Right cardiac atrium (tissue), 5 donors: ENCODE measurements around the gene MPEG1. TPM values are rescaled to one million over a fixed set of nuclear protein-coding genes. Genes with fewer than 3 reads are reported as not detected.

Experiments
- ATAC-seq, 2 donors: fragments of 200-7000 bp; cut with Tn5 transposase; one replicate each; pipeline versions ENCODE4 v1.8.0 to v1.9.1; 2020; ENCODE audit warnings: moderate library complexity in 2 of 2, mild to moderate bottlenecking in 1 of 2
- DNase-seq, 3 donors: peaks; one replicate each; pipeline ENCODE4 v3.0.0-alpha.2; 2020
- H3K27ac ChIP-seq: one replicate; pipeline ENCODE4 v1.5.1; 2013; ENCODE audit warnings: mild to moderate bottlenecking, low read length, control low read depth, moderate library complexity
- H3K27me3 ChIP-seq: one replicate; pipeline ENCODE4 v1.6.1; 2013; ENCODE audit not compliant: control insufficient read depth, insufficient read depth
- H3K4me1 ChIP-seq: one replicate; pipeline ENCODE4 v1.6.1; 2013; ENCODE audit warnings: low read length; ENCODE audit not compliant: control insufficient read depth, insufficient read depth
- H3K4me3 ChIP-seq: one replicate; pipeline ENCODE4 v1.5.1; 2013; ENCODE audit warnings: low read length, control low read depth
- H3K9me3 ChIP-seq: one replicate; pipeline ENCODE4 v1.6.1; 2013; ENCODE audit warnings: low read length; ENCODE audit not compliant: control insufficient read depth
- WGBS: extraction: QIAGEN DNeasy Blood & Tissue Kit; methylation state at CpG from one replicate; pipeline ENCODE4 v1.1.7; 2013; 5-methylcytosine and 5-hydroxymethylcytosine counted together
- intact Hi-C, 4 donors: fragments of 100-400 bp; cut with DNase I; formaldehyde crosslinking; loops; one replicate each; pipeline versions ENCODE4 v1.11.0 to v1.14.0; 2022 to 2023
- polyA plus RNA-seq: library from polyadenylated mRNA; stranded (reverse); fragments of 200-250 nt; gene quantifications from one replicate; pipeline ENCODE4 v1.2.3, GENCODE V29; 2013
- total RNA-seq, 4 donors: library from RNA; stranded (reverse); fragmentation: NEBNext Ultra II Directional; extraction: Animal tissue kit (Norgen Biotek cat#: 25700); gene quantifications; one replicate each; pipeline ENCODE4 v1.2.1, GENCODE V29; 2021
- donor health status: healthy with polysubstance abuse.
- donor health status: DM: no; HTN: yes; CAD: no.
- donor health status: DM: no; HTN: no; CAD: no.
- donor health status: DM: no; HTN: yes; CAD: no; lungs with severe emphysema.
- donor health status: DM: yes; HTN: yes; CAD: no.

Gene MPEG1
- total and polyA plus RNA-seq, 5 donors, result 1.9 to 20.9 (median 18.0) TPM

DNA sequence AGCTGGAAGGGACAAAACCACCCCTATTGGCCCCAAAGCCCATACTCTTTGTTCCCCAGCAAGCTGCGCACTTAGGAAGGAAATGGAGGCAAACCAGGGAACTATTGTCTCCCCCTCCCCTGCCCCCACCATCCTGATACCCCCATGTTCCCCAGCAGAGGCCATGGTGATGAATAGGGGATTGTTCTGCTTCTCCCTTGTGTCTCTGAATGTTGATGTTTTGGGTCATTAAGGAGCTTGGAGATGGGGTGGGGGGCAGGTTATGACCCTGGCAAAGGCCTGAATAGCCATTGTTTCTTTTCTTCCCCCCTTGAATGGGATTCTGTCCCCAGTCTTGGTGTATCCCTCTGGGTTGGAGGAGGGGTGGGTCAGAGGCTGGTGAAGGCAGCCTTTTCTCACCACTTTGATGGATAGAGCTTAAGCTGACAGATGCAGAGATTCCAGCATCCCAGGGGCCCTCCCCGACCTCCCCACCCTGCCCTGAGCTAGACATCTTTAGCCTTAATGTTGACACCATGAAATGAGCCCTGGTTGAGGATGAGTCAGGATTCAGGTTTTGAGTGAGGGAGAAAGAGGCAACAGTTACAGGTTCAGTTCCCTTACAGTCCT lies 32.5 kb downstream of the MPEG1 start:
- H3K4me1 ChIP-seq, result peaks cover 2% of the 10 kb centered on the region
- intact Hi-C loops, result no loop called here
- whole genome bisulfite sequencing, result 76% methylated on average over 2 of the region's 2 CpGs
- H3K4me3 ChIP-seq, result no peak overlapping the region
- H3K27ac ChIP-seq, result no peak overlapping the region
- ATAC-seq (no peak), DNase-seq (no peak)
- peaks cover 2% of the 10 kb centered on the region for H3K9me3 ChIP-seq
- H3K27me3 ChIP-seq, result no peaks in the 10 kb centered on the region

DNA sequence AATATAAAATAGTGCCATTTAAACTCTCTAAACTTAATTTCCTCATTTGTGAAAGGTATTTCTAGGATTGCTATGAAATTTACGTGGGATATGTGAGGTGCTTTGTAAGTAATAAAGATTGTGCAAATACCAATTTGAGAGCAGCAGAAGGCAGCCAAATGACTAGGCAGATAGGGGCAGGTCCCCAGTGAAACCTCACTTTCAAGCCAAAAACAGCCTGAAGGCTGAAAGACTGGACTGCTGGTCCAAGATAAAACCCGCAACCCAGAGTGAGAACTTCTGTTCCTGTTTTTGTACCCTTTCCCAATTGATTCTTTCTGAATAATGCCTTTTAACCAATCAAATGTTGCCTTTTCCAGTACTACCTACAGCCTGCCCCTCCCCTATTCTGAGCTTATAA lies 33.6 kb downstream of the MPEG1 start:
- intact Hi-C loops, result no loop called here
- no peak for DNase-seq
- H3K27ac ChIP-seq, result no peak overlapping the region
- H3K9me3 ChIP-seq, result peaks cover 2% of the 10 kb centered on the region
- no peaks in the 10 kb centered on the region for H3K27me3 ChIP-seq
- no peaks in the 10 kb centered on the region for H3K4me1 ChIP-seq
- ATAC-seq, result no peak
- H3K4me3 ChIP-seq, result no peak overlapping the region
- WGBS, result 66% methylated on average over 2 of the region's 2 CpGs

DNA sequence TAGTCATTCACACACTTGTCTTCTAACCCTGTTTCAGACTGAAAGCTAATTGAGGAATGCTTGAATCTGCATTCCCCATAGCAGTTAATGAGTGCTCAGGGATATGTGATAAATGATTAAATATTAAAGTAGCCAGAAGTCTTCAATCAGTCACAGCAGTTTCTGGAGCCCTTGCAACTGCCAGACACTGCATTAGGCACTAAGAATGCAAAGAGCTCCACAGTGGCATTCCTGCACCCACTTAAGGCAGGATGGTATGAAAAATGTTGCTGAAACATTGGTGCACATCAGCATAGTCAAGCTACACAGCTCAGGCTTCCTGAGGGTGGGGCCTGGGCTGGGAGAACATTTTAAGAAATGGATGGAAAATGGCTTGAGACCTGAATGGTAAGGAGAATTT lies 34.3 kb downstream of the MPEG1 start:
- intact Hi-C loops, result no loop called here
- no peak for ATAC-seq
- DNase-seq, result no peak
- Histone ChIP-seq H3K4me3 (no peak overlapping the region), H3K4me1 (no peaks in the 10 kb centered on the region), H3K27ac (no peak overlapping the region), H3K9me3 (peaks cover 2% of the 10 kb centered on the region), H3K27me3 (no peaks in the 10 kb centered on the region)

DNA sequence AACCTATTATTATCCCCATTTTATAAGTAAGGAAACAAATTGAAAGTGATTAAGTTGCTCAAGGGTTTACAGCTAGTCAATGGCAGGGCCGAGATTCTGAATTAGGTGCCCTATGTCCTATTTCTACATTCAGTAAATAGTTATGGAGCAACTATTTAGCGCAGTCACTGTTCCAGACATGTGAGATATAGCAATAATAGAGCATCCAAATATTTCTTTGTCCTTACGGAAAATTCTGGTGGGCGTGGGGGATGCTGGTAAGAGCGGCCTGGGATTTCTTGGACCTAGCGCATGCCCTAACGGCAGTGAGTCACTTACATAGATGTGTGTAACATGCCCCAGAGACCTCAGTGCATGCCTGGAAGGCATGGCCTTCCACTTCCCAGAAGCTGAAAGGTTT lies 36.4 kb downstream of the MPEG1 start:
- Histone ChIP-seq H3K4me1 (no peaks in the 10 kb centered on the region), H3K27ac (no peak overlapping the region), H3K9me3 (peaks cover 2% of the 10 kb centered on the region), H3K27me3 (no peaks in the 10 kb centered on the region), H3K4me3 (no peak overlapping the region)
- intact Hi-C loops, result no loop called here
- 85% methylated on average over 7 of the region's 7 CpGs for WGBS
- no peak for DNase-seq
- no peak for ATAC-seq

DNA sequence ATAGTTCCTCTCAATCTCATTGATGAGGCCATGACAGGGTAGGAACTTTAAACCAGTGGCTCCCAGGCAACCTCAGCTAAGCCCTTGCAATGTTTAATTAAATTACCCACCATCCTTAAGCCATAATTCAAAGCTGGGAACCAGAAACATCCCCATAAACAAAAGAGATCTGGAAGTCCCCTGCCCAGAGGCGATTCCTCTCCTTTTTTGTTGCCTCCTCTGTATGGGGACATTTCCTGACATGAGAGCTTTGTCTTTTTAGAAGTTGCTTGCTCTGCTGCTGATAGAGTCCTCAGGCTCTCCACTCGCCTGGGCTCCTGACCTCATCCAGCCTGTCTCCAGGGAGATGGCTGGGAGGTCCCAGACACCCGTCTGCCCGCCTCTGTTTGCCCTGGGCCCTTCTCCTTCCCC lies 37.6 kb downstream of the MPEG1 start:
- ATAC-seq (no peak), DNase-seq (no peak)
- H3K27me3 ChIP-seq, result no peaks in the 10 kb centered on the region

DNA sequence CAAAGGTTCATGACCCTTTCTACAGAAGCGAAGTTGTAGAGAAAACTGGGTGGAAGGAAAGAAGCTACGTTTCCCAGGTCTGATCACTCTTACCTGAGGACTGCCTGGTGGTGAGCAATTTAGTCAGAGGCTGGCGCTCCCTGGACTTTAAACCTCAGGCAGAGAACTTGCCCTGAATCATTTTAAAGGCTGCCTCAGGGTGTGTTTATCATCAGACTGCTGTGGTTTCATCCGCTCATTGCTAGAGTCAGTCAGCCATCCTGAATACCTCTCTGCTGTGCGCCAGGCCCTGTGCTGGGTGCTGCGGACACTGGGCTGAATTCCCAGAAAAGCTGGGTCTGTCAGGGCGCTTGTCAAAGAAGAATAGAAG lies 38.1 kb downstream of the MPEG1 start:
- ATAC-seq (no peak), DNase-seq (no peak)
- WGBS, result 88% methylated on average over 7 of the region's 7 CpGs
- Histone ChIP-seq H3K27ac (peak overlapping the region; percentile 17), H3K4me3 (no peak overlapping the region), H3K4me1 (no peaks in the 10 kb centered on the region), H3K27me3 (no peaks in the 10 kb centered on the region), H3K9me3 (peaks cover 2% of the 10 kb centered on the region)
- intact Hi-C loops, result loop anchor here in 2 of 4 donors (5.0 kb wide), 3 partner anchors 33 to 508 kb away; no protein-coding TSS in a partner anchor

More for the DNA sequence above, 37.6 kb downstream of the MPEG1 start:
- H3K9me3 ChIP-seq, result peaks cover 2% of the 10 kb centered on the region
- WGBS, result 54% methylated on average over 4 of the region's 4 CpGs
- H3K27ac ChIP-seq, result no peak overlapping the region
- H3K4me3 ChIP-seq, result no peak overlapping the region
- intact Hi-C loops, result no loop called here
- H3K4me1 ChIP-seq, result no peaks in the 10 kb centered on the region

DNA sequence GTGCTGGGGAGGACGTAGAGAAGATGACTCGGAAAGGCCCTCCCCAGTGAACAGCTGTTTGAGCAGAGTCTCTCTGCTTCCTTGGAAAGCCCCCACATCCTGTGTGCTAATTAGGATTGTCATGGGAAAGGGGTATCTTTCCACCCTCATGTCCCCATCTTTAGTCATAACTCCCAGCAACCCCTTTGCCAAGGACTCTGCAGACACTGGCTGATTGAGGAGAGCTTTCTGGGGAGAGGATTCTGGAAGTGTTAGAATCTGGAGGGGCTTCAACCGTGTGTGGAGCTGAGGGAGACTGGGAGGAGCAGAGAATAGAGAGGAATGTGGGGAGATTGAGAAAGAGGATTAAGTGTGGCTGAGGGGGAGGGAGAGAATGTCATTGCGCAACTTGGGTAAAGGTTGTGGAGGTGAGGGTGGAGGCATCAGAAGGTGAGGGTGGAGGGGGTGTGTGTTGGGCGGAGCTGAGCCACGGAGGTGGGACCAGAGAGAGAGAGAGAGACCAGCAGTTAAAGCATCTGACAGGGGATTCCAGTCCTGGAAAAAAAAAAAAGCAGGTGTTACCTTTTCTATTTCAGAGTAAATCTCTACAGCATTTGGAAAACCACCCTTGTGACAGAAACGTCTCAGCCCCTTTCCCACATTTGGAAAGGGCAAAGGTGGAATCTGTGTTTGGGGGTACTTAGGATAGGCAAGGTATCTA lies 38.6 kb downstream of the MPEG1 start:
- Histone ChIP-seq H3K4me1 (no peaks in the 10 kb centered on the region), H3K4me3 (peak overlapping the region; percentile 73), H3K27me3 (no peaks in the 10 kb centered on the region), H3K9me3 (no peaks in the 10 kb centered on the region), H3K27ac (no peak overlapping the region)
- intact Hi-C loops, result loop anchor here (2.0 to 5.0 kb wide), 5 partner anchors 33 to 508 kb away; no protein-coding TSS in a partner anchor
- DNase-seq, result no peak
- ATAC-seq, result no peak
- WGBS, result 52% methylated on average over 7 of the region's 7 CpGs

DNA sequence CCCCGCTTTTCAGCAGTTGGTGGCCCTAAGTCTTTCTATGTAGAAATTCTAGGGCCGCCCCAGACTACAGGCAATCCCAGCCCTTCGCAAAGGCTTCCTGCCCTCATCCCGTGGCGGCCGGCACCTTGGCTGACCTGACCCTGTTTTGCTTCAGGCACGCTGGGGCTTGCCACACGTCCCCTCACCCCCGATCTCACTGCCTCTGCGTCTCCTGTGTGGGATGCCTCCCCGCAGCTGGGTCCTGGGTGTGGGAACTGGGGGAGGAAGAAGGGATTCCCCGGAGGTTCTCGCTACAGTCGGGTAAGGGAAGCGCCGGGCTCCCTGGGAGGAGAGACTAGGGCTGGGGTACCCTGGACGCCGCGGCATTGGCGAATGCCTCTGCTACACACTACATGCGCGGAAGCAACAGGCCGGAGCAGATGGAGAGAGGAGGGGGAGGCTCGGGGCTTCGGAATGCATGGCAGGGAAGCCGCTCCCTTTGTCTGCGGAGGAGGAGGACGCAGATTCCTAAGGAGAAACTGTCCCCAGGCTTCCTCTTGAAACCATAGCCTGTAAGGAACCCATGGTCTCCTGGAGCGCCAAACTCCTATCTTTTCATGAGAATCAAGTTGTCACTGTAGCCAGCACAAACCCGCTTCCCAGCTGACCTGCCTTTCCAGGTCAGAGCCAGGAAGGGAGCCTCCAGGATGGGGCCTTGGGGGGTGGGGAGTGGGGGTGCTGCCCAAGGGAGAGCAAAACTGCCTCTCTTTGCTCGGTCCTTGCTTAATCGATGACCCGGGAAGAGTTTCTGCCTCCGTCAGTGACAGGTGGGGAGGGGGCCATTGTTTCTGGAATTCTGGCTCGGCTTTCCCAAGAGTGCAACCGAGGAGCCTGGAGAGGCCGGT lies 39.4 kb downstream of the MPEG1 start:
- Histone ChIP-seq H3K9me3 (no peaks in the 10 kb centered on the region), H3K27me3 (no peaks in the 10 kb centered on the region), H3K4me3 (peak overlapping the region; percentile 73), H3K4me1 (no peaks in the 10 kb centered on the region), H3K27ac (no peak overlapping the region)
- DNase-seq, result peak; percentile 26 to 69 (median 65)
- intact Hi-C loops, result loop anchor here (2.0 to 5.0 kb wide), 5 partner anchors 33 to 509 kb away; no protein-coding TSS in a partner anchor
- peak in 1 of 2 donors; percentile 21 for ATAC-seq
- 9% methylated on average over 37 of the region's 37 CpGs for WGBS

DNA sequence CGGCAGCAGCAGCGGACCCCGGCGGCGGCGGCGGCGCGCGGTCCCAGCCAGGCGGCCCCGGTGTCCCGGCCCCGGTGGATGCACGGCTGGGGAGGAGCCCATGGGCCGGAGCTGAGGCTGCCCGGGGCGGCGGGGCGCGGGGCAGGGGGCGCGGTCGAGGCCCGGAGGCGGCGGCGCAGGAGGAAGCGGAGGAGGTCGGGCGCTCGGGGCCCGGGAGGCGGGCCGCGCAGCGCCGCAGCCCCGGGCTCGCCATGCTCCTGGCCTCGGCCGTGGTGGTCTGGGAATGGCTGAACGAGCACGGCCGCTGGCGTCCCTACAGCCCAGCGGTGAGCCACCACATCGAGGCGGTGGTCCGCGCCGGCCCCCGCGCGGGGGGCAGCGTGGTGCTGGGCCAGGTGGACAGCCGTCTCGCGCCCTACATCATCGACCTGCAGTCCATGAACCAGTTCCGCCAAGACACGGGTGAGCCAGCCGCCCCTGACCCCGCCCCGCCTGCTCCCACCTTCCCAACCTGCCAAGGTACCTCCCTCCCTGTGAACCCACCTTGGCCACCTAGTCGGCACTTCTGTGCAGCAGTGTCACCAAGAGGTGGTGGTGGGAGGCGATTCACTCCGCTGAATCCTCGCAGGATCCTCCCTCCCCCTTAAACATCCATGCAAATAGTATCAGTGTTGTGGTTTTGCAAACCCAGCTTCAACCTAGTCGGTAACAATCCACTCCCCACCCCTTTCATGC lies 40.2 kb downstream of the MPEG1 start:
- under 1% methylated on average over 70 of the region's 70 CpGs for WGBS
- DNase-seq, result peak in 1 of 3 donors; percentile 71

DNA sequence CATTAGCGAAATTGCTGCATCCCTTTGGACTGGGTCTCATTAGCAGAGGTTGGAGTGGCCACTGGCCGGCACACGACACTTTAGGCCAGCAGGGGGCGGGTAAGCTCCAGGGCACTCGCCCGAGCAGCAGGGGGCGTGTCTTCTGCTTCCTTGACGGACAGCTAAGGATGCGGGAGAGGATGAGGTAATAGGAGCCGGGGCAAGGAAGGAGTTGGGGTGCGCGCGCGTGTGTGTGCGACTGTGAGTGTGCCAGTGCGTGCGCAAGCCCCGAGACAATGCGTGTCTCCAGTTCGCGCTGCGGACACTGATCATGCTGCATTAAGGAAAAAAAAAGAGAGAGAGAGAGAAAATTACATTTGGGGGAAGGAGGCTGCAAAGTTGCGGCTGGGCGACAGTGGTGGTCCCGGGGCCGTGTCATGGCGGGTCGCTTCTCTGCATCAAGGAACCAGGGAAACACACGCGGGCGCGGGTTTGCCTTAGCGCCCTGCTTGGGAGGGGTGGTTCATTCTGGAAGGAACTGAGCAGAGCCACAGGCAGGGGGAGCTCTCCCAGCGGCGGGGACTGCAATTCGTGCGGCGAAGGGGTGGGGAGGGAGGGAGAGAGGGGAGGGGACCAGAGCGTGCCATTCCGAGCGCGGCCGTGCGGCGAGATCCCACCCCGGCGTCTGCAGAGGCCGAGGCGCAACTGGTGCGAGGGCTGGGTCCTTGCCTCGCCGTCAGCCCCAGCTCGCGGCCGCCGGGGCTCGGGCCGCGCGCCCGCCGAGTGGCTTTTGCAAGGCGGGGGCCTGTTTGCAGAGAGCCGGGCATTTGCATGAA lies 41.0 kb downstream of the MPEG1 start, which contains the start of gene DTX4:
DTX4 (plus strand) TSS at position 625 of the 815 bp plus-strand sequence. CDS start 464 bp downstream, outside the sequence.
- DNase-seq (peak; percentile 92 to 98 (median 97)), ATAC-seq (peak; percentile 96 to 97)
- H3K9me3 ChIP-seq, result no peaks in the 10 kb centered on the region
- H3K4me1 ChIP-seq, result no peaks in the 10 kb centered on the region
- intact Hi-C loops, result loop anchor here (1.0 to 5.0 kb wide), 6 partner anchors 35 to 511 kb away; no protein-coding TSS in a partner anchor
- under 1% methylated on average over 64 of the region's 64 CpGs for WGBS
- H3K27ac ChIP-seq, result peak within 1 kb of the TSS; percentile 2
- no peaks in the 10 kb centered on the region for H3K27me3 ChIP-seq
- peak within 1 kb of the TSS; percentile 73 for H3K4me3 ChIP-seq

More for the DNA sequence above, 40.2 kb downstream of the MPEG1 start:
- Histone ChIP-seq H3K27me3 (no peaks in the 10 kb centered on the region), H3K4me1 (no peaks in the 10 kb centered on the region), H3K9me3 (no peaks in the 10 kb centered on the region), H3K27ac (no peak overlapping the region), H3K4me3 (peak overlapping the region; percentile 73)
- intact Hi-C loops, result loop anchor here (2.0 to 5.0 kb wide), 5 partner anchors 34 to 510 kb away; no protein-coding TSS in a partner anchor
- ATAC-seq, result peak; percentile 22 to 48
